Measurements from ENCODE around the gene FSTL5. TPM values are rescaled to one million over a fixed set of nuclear protein-coding genes. Genes with fewer than 3 reads are reported as not detected.

Gene FSTL5
- total RNA-seq, 1 experiment from 2014 or later = not detected

- Histone ChIP-seq H3K27me3 (ENCODE audit: insufficient read depth, low read length) (no peaks in the 10 kb centered on the region), H3K9ac (ENCODE audit: low read length) (no peak overlapping the region), H3K4me1 (ENCODE audit: control insufficient read depth in 1 of 2, insufficient read depth in 2 of 2, low read length in 2 of 2) (no peaks in the 10 kb centered on the region), H3K36me3 (ENCODE audit: control insufficient read depth in 1 of 2, insufficient read depth in 2 of 2, low read length in 2 of 2) (no peaks in the 10 kb centered on the region), H2AFZ (ENCODE audit: low read depth, low read length, poor library complexity, severe bottlenecking) (peak overlapping the region; percentile 54), H3K4me3 (replicated peaks in 1 of 2; ENCODE audit: low read depth in 1 of 2, low read length in 2 of 2) (no peak overlapping the region), H4K20me1 (ENCODE audit: insufficient read depth) (no peaks in the 10 kb centered on the region), H3K79me2 (ENCODE audit: insufficient read depth, low read length) (no peaks in the 10 kb centered on the region), H3K4me2 (ENCODE audit: low read length) (no peak overlapping the region), H3K27ac (ENCODE audit: low read depth, low read length) (no peak overlapping the region), H3K9me2 (ENCODE audit: insufficient read depth) (no peaks in the 10 kb centered on the region), H3K9me3 (ENCODE audit: control insufficient read depth in 1 of 2, insufficient read depth in 1 of 2, low read depth in 1 of 2, low read length in 2 of 2) (no peaks in the 10 kb centered on the region)
- CTCF ChIA-PET = no interaction called here
- RAD21 ChIA-PET (ENCODE audit: low non-redundant PET in 1 of 2, low total read pairs in 2 of 2, uncharacterized antibody in 2 of 2, unreplicated experiment in 2 of 2) = interaction anchor here in 1 of 2 experiments (0.6 kb wide), 1 partner anchor 1143 kb away, joined by 3 read pairs; no protein-coding TSS in a partner anchor
- BruUV-seq (replicated peaks) = no TSS peak
- POLR2A ChIA-PET = no interaction called here
- intact Hi-C loops (cut with micrococcal nuclease) = no loop called here
- DNase-seq (ENCODE audit: low read depth, low spot score) (no peak), ATAC-seq (no peak)
- TF ChIP-seq SP1 (IDR thresholded peaks at IDR 0.05; ENCODE audit: low read depth) (no peak), MAX (IDR thresholded peaks at IDR 0.05) (no peak), RAD21 (IDR thresholded peaks at IDR 0.05; ENCODE audit: low read depth) (no peak), ZNF274 (IDR thresholded peaks at IDR 0.05; ENCODE audit: low read depth, low read length) (no peak), CEBPB (IDR thresholded peaks at IDR 0.05; ENCODE audit: low read depth) (no peak), EGR1 (IDR thresholded peaks at IDR 0.05; ENCODE audit: low read depth) (no peak), ZBTB33 (IDR thresholded peaks at IDR 0.05; ENCODE audit: extremely low read depth, insufficient replicate concordance, low read length) (no peak), TCF7L2 (IDR thresholded peaks at IDR 0.05; ENCODE audit: borderline replicate concordance, extremely low read depth, insufficient read depth, insufficient read length) (no peak), ATF3 (IDR thresholded peaks at IDR 0.05) (no peak), CTCF (IDR thresholded peaks at IDR 0.05 in 2 of 3, conservative IDR thresholded peaks at IDR 0.05 in 1 of 3; ENCODE audit: borderline replicate concordance in 1 of 3, insufficient read depth in 1 of 3, low read depth in 2 of 3, low read length in 2 of 3) (no peak), POLR2AphosphoS5 (IDR thresholded peaks at IDR 0.05; ENCODE audit: low read depth, low read length) (no peak)
These were observed 269.2 kb downstream of the FSTL5 start for GRCh38 chr4:161894493-161895167.
